ENCODE measurements around the gene CADM2.

GRCh38 chr3:85853805-85854204, 895.0 kb downstream of the CADM2 start:
- TF ChIP-seq POLR2A (IDR thresholded peaks at IDR 0.05) (no peak), CTCF (IDR thresholded peaks at IDR 0.05) (no peak), EP300 (IDR thresholded peaks at IDR 0.05) (no peak), POLR2AphosphoS5 (IDR thresholded peaks at IDR 0.05) (no peak)

All from upper lobe of left lung (tissue), 4 donors.